HCT116 (cell line): Measurements from ENCODE around the gene HLA-DOA. TPM values are rescaled to one million over a fixed set of nuclear protein-coding genes. Genes with fewer than 3 reads are reported as not detected.

Experiments
- ATAC-seq: fragments of 200-7000 bp; cut with Tn5 transposase; 2 replicates; pipeline ENCODE4 v1.9.1; 2020; ENCODE audit warnings: mild to moderate bottlenecking, moderate library complexity
- BruUV-seq: library from RNA; stranded (reverse); fragments of 400-500 nt; replicated peaks from 2 replicates; lab custom pipeline; 2021; lab: Mats Ljungman, UMichigan
- CTCF ChIA-PET: fragments of 300-600 bp; sonication (Branson Sonifier 250); formaldehyde crosslinking; loops from one replicate; lab custom pipeline; 2021; ENCODE audit warnings: antibody characterized with exemption; lab: Charles Lee
- POLR2A ChIA-PET: fragments of 300-600, 350-600 bp; sonication (Branson Sonifier 250); formaldehyde crosslinking; loops from one replicate; lab custom pipeline; 2021; ENCODE audit warnings: antibody characterized with exemption; lab: Charles Lee
- RAD21 ChIA-PET, 2 experiments: fragments of 300-600 bp; sonication (Branson Sonifier 250); formaldehyde crosslinking; loops; one replicate each; lab custom pipeline; 2023; ENCODE audit warnings: low total read pairs in 2 of 2; ENCODE audit not compliant: uncharacterized antibody in 2 of 2, unreplicated experiment in 2 of 2, low non-redundant PET in 1 of 2; lab: Charles Lee
- DNase-seq: peaks from one replicate; pipeline ENCODE4 v3.0.0-alpha.2; 2010; ENCODE audit warnings: low read depth, low spot score
- H2AFZ ChIP-seq: fragments of 200-600 bp; shearing (Covaris generic), sonication (generic); 2 replicates; pipeline ENCODE4 v1.6.1; 2017; ENCODE audit warnings: low read depth, mixed run types, mixed read lengths, antibody characterized with exemption, low read length; ENCODE audit not compliant: poor library complexity, severe bottlenecking
- H3K27ac ChIP-seq: 2 replicates; pipeline ENCODE4 v1.5.1; 2012; ENCODE audit warnings: low read depth, low read length
- H3K27me3 ChIP-seq: fragments of 200-600 bp; sonication (generic); 2 replicates; pipeline ENCODE4 v1.6.1; 2016; ENCODE audit warnings: mixed run types, low read length, mixed read lengths; ENCODE audit not compliant: insufficient read depth
- H3K36me3 ChIP-seq, 2 experiments: fragments of 200-500 bp in 1 of 2; fragments of 200-600 bp in 1 of 2; sonication (Bioruptor generic) in 1 of 2; sonication (generic) in 1 of 2; 2 replicates each; pipeline versions ENCODE4 v1.5.1 to v1.6.1; 2014 to 2016; ENCODE audit warnings: low read length in 2 of 2, inconsistent platforms in 1 of 2, mixed read lengths in 1 of 2, mixed run types in 1 of 2; ENCODE audit not compliant: insufficient read depth in 2 of 2, control insufficient read depth in 1 of 2
- H3K4me1 ChIP-seq, 2 experiments: fragments of 200-600 bp in 1 of 2; sonication (generic) in 1 of 2; 2 replicates each; pipeline versions ENCODE4 v1.5.1 to v1.6.1; 2012 to 2017; ENCODE audit warnings: low read length in 2 of 2, inconsistent platforms in 1 of 2, mild to moderate bottlenecking in 1 of 2, mixed read lengths in 1 of 2, mixed run types in 1 of 2, moderate library complexity in 1 of 2; ENCODE audit not compliant: insufficient read depth in 2 of 2, control insufficient read depth in 1 of 2
- H3K4me2 ChIP-seq: fragments of 200-600 bp; sonication (generic); 2 replicates; pipeline ENCODE4 v1.6.1; 2017; ENCODE audit warnings: mixed run types, low read length, mixed read lengths
- H3K4me3 ChIP-seq, 2 experiments: fragments of 200-600 bp in 1 of 2; sonication (generic) in 1 of 2; replicated peaks in 1 of 2; 2 replicates each; pipeline ENCODE4 v1.5.1; 2011 to 2016; ENCODE audit warnings: low read length in 2 of 2, control low read depth in 1 of 2, low read depth in 1 of 2, mild to moderate bottlenecking in 1 of 2, mixed read lengths in 1 of 2, mixed run types in 1 of 2
- H3K79me2 ChIP-seq: fragments of 200-600 bp; sonication (generic); 2 replicates; pipeline ENCODE4 v1.6.1; 2017; ENCODE audit warnings: mild to moderate bottlenecking, mixed run types, low read length, moderate library complexity, mixed read lengths; ENCODE audit not compliant: insufficient read depth
- H3K9ac ChIP-seq: fragments of 200-600 bp; sonication (generic); 2 replicates; pipeline ENCODE4 v1.6.1; 2016; ENCODE audit warnings: low read length, mixed read lengths
- H3K9me2 ChIP-seq: fragments of 200-600 bp; sonication (generic), shearing (Covaris generic); 2 replicates; pipeline ENCODE4 v1.6.1; 2017; ENCODE audit warnings: mixed run types, mild to moderate bottlenecking, moderate library complexity; ENCODE audit not compliant: insufficient read depth
- H3K9me3 ChIP-seq, 2 experiments: fragments of 200-500 bp in 1 of 2; fragments of 200-600 bp in 1 of 2; sonication (Bioruptor generic) in 1 of 2; sonication (generic) in 1 of 2; 2 replicates each; pipeline ENCODE4 v1.6.1; 2014 to 2017; ENCODE audit warnings: low read length in 2 of 2, mixed read lengths in 2 of 2, inconsistent platforms in 1 of 2, low read depth in 1 of 2, mild to moderate bottlenecking in 1 of 2, mixed run types in 1 of 2, moderate library complexity in 1 of 2; ENCODE audit not compliant: control insufficient read depth in 1 of 2, insufficient read depth in 1 of 2
- H4K20me1 ChIP-seq: fragments of 200-600 bp; sonication (generic), shearing (Covaris generic); 2 replicates; pipeline ENCODE4 v1.6.1; 2017; ENCODE audit warnings: mixed run types, mild to moderate bottlenecking, moderate library complexity; ENCODE audit not compliant: insufficient read depth
- ATF3 ChIP-seq: IDR thresholded peaks from 2 replicates; pipeline ENCODE4 v1.6.1; 2012
- CEBPB ChIP-seq: IDR thresholded peaks from 2 replicates; pipeline ENCODE4 v1.6.1; 2012; ENCODE audit warnings: low read depth
- EZH2 ChIP-seq: fragments of 200-600 bp; sonication (generic); IDR thresholded peaks from 2 replicates; pipeline ENCODE4 v1.6.1; 2017; ENCODE audit warnings: antibody characterized with exemption, mixed run types
- JUND ChIP-seq: IDR thresholded peaks from 2 replicates; pipeline ENCODE4 v1.6.1; 2012
- POLR2A ChIP-seq: IDR thresholded peaks from 2 replicates; pipeline ENCODE4 v1.7.0; 2011; ENCODE audit warnings: borderline replicate concordance; ENCODE audit not compliant: insufficient read depth, insufficient read length; ENCODE audit errors: extremely low read depth
- POLR2AphosphoS5 ChIP-seq: IDR thresholded peaks from 2 replicates; pipeline ENCODE4 v1.6.1; 2011; ENCODE audit warnings: mild to moderate bottlenecking, low read depth, low read length, moderate library complexity
- SP1 ChIP-seq: IDR thresholded peaks from 2 replicates; pipeline ENCODE4 v1.6.1; 2012; ENCODE audit warnings: low read depth
- SRF ChIP-seq: IDR thresholded peaks from 2 replicates; pipeline ENCODE4 v1.6.1; 2012; ENCODE audit warnings: low read depth
- TCF7L2 ChIP-seq: IDR thresholded peaks from 2 replicates; pipeline ENCODE4 v1.7.0; 2011; ENCODE audit warnings: borderline replicate concordance, inconsistent platforms; ENCODE audit not compliant: insufficient read depth, insufficient read length; ENCODE audit errors: extremely low read depth
- YY1 ChIP-seq: IDR thresholded peaks from 2 replicates; pipeline ENCODE4 v1.6.1; 2011; ENCODE audit warnings: low read length, low read depth, moderate library complexity, mild to moderate bottlenecking; ENCODE audit not compliant: insufficient replicate concordance; ENCODE audit errors: extremely low read depth
- intact Hi-C: fragments of 100-400 bp; cut with micrococcal nuclease; formaldehyde crosslinking; loops from 2 replicates; pipeline ENCODE4 v1.10.0; 2022
- total RNA-seq: library from RNA; stranded (reverse); gene quantifications from one replicate; pipeline ENCODE4 v1.2.1, GENCODE V29; 2021; ENCODE audit not compliant: unreplicated experiment
- TF ChIP-seq, protein P1 (sequence below): IDR thresholded peaks from 2 replicates; pipeline ENCODE4 v1.6.1; 2012
- TF ChIP-seq, protein P2 (sequence below): IDR thresholded peaks from 2 replicates; pipeline ENCODE4 v1.6.1; 2012; ENCODE audit warnings: low read depth

Gene HLA-DOA
- total RNA-seq, 1 experiment from 2014 or later = 0.39 TPM

- no peaks in the 10 kb centered on the region; a peak in 1 of 4 replicates for H3K4me1 ChIP-seq
- no peak overlapping the region for H3K27ac ChIP-seq
- no peaks in the 10 kb centered on the region for H3K79me2 ChIP-seq
- CTCF ChIA-PET = no interaction called here
- H2AFZ ChIP-seq = no peak overlapping the region
- no peaks in the 10 kb centered on the region for H4K20me1 ChIP-seq
- ATAC-seq (no peak), DNase-seq (no peak)
- no peaks in the 10 kb centered on the region for H3K27me3 ChIP-seq
- no peaks in the 10 kb centered on the region for H3K9me2 ChIP-seq
- intact Hi-C loops = no loop called here
- RAD21 ChIA-PET = no interaction called here
- no peak for TF ChIP-seq TCF7L2
- no peak for TF ChIP-seq CEBPB
- TF ChIP-seq POLR2A = no peak
- no peak for TF ChIP-seq SP1
- no peak for TF ChIP-seq YY1
- TF ChIP-seq, protein P1, sequence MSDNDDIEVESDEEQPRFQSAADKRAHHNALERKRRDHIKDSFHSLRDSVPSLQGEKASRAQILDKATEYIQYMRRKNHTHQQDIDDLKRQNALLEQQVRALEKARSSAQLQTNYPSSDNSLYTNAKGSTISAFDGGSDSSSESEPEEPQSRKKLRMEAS = no peak
- no peak for TF ChIP-seq JUND
- TF ChIP-seq POLR2AphosphoS5 = no peak
- TF ChIP-seq, protein P2, sequence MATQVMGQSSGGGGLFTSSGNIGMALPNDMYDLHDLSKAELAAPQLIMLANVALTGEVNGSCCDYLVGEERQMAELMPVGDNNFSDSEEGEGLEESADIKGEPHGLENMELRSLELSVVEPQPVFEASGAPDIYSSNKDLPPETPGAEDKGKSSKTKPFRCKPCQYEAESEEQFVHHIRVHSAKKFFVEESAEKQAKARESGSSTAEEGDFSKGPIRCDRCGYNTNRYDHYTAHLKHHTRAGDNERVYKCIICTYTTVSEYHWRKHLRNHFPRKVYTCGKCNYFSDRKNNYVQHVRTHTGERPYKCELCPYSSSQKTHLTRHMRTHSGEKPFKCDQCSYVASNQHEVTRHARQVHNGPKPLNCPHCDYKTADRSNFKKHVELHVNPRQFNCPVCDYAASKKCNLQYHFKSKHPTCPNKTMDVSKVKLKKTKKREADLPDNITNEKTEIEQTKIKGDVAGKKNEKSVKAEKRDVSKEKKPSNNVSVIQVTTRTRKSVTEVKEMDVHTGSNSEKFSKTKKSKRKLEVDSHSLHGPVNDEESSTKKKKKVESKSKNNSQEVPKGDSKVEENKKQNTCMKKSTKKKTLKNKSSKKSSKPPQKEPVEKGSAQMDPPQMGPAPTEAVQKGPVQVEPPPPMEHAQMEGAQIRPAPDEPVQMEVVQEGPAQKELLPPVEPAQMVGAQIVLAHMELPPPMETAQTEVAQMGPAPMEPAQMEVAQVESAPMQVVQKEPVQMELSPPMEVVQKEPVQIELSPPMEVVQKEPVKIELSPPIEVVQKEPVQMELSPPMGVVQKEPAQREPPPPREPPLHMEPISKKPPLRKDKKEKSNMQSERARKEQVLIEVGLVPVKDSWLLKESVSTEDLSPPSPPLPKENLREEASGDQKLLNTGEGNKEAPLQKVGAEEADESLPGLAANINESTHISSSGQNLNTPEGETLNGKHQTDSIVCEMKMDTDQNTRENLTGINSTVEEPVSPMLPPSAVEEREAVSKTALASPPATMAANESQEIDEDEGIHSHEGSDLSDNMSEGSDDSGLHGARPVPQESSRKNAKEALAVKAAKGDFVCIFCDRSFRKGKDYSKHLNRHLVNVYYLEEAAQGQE = no peak
- TF ChIP-seq SRF = no peak
- TF ChIP-seq ATF3 = no peak
- no peak for TF ChIP-seq EZH2
- H3K36me3 ChIP-seq = no peaks in the 10 kb centered on the region
- no TSS peak for BruUV-seq
- no peaks in the 10 kb centered on the region for H3K9me3 ChIP-seq
- H3K4me3 ChIP-seq = no peak overlapping the region
- no peak overlapping the region for H3K9ac ChIP-seq
- no peak overlapping the region for H3K4me2 ChIP-seq
- POLR2A ChIA-PET = no interaction called here
Observed at GRCh38 chr6:33007831-33008400, 1.5 kb downstream of the HLA-DOA start.
